ENCODE results near the gene CDK10. TPM values are rescaled to one million over a fixed set of nuclear protein-coding genes. Genes with fewer than 3 reads are reported as not detected.
A peak's percentile ranks its signal among the peaks of the same experiment; 100 is the strongest.
"Not testable (repeated sequence)": the region's sequence is repeated elsewhere in the genome, so short reads cannot be mapped to it uniquely, and the experiment has no call there.

Gene CDK10
- total RNA-seq, 6 experiments from 2014 or later, result 45.5 to 61.7 (median 48.6) TPM

GRCh38 chr16:89668790-89669158, 17.7 kb upstream of the CDK10 start:
- no peak for DNase-seq
- no peak overlapping the region for H3K27ac Mint-ChIP-seq
- H3K9me3 Mint-ChIP-seq, result no peaks in the 10 kb centered on the region
- no peak overlapping the region for H3K4me3 Mint-ChIP-seq
- H3K36me3 Mint-ChIP-seq (ENCODE audit: low read depth), result peaks cover 18% of the 10 kb centered on the region
- H3K4me1 Mint-ChIP-seq (ENCODE audit: low read depth), result peaks cover 12% of the 10 kb centered on the region
- H3K27me3 Mint-ChIP-seq (ENCODE audit: insufficient read depth), result no peaks in the 10 kb centered on the region; the same call in 1 of the 2 replicates
- no peak for TF ChIP-seq CTCF (IDR thresholded peaks at IDR 0.05)

- no peak for TF ChIP-seq CTCF (IDR thresholded peaks at IDR 0.05)
- Mint-ChIP-seq H3K27ac (no peak overlapping the region), H3K4me3 (no peak overlapping the region), H3K9me3 (no peaks in the 10 kb centered on the region), H3K36me3 (ENCODE audit: low read depth) (peaks cover 10% of the 10 kb centered on the region), H3K4me1 (ENCODE audit: low read depth) (peaks cover 12% of the 10 kb centered on the region), H3K27me3 (ENCODE audit: insufficient read depth) (no peaks in the 10 kb centered on the region; the same call in 1 of the 2 replicates)
- no peak for DNase-seq
Observed at GRCh38 chr16:89669755-89670154, 16.7 kb upstream of the CDK10 start.

GRCh38 chr16:89670496-89671431, 15.7 kb upstream of the CDK10 start:
- Mint-ChIP-seq H3K36me3 (ENCODE audit: low read depth) (peaks cover 11% of the 10 kb centered on the region), H3K9me3 (peaks cover 3% of the 10 kb centered on the region; the same call in 1 of the 2 replicates), H3K27me3 (ENCODE audit: insufficient read depth) (no peaks in the 10 kb centered on the region; the same call in 1 of the 2 replicates), H3K4me3 (no peak overlapping the region), H3K27ac (peak overlapping the region; percentile 77), H3K4me1 (ENCODE audit: low read depth) (peaks cover 12% of the 10 kb centered on the region)
- TF ChIP-seq CTCF (IDR thresholded peaks at IDR 0.05), result no peak
- peak; percentile 14 for DNase-seq

GRCh38 chr16:89671565-89671964, 14.9 kb upstream of the CDK10 start:
- not testable (repeated sequence) for H3K9me3 Mint-ChIP-seq; H3K27me3 Mint-ChIP-seq (ENCODE audit: insufficient read depth); H3K27ac Mint-ChIP-seq; DNase-seq; H3K4me3 Mint-ChIP-seq; H3K36me3 Mint-ChIP-seq (ENCODE audit: low read depth)
- peaks cover 12% of the 10 kb centered on the region for H3K4me1 Mint-ChIP-seq (ENCODE audit: low read depth)

GRCh38 chr16:89672177-89672941, 14.1 kb upstream of the CDK10 start:
- Mint-ChIP-seq H3K27me3 (ENCODE audit: insufficient read depth) (no peaks in the 10 kb centered on the region), H3K4me1 (ENCODE audit: low read depth) (peaks cover 12% of the 10 kb centered on the region), H3K36me3 (ENCODE audit: low read depth) (peaks cover 12% of the 10 kb centered on the region), H3K4me3 (no peak overlapping the region), H3K9me3 (peaks cover 4% of the 10 kb centered on the region; the same call in 1 of the 2 replicates), H3K27ac (no peak overlapping the region)
- no peak for TF ChIP-seq CTCF (IDR thresholded peaks at IDR 0.05)
- no peak for DNase-seq
